T47D (cell line): Measurements from ENCODE around the gene PDE4B.
A peak's percentile ranks its signal among the peaks of the same experiment; 100 is the strongest.

Experiments used
- DNase-seq, 2 experiments: peaks; one replicate each; pipeline versions ENCODE4 v3.0.0 to v3.0.0-alpha.2; 2011 to 2012; ENCODE audit warnings: low read depth in 1 of 2, low spot score in 1 of 2
- JUND ChIP-seq: IDR thresholded peaks from 2 replicates; pipeline ENCODE4 v1.6.1; 2012; ENCODE audit warnings: low read depth
- in situ Hi-C: cut with HindIII; loops from 2 replicates; pipeline ENCODE4 v1.10.0; 2016; ENCODE audit warnings: low sequenced_read_pairs, low pct_unique_long_range_greater_than_20kb

The PDE4B gene

DNA sequence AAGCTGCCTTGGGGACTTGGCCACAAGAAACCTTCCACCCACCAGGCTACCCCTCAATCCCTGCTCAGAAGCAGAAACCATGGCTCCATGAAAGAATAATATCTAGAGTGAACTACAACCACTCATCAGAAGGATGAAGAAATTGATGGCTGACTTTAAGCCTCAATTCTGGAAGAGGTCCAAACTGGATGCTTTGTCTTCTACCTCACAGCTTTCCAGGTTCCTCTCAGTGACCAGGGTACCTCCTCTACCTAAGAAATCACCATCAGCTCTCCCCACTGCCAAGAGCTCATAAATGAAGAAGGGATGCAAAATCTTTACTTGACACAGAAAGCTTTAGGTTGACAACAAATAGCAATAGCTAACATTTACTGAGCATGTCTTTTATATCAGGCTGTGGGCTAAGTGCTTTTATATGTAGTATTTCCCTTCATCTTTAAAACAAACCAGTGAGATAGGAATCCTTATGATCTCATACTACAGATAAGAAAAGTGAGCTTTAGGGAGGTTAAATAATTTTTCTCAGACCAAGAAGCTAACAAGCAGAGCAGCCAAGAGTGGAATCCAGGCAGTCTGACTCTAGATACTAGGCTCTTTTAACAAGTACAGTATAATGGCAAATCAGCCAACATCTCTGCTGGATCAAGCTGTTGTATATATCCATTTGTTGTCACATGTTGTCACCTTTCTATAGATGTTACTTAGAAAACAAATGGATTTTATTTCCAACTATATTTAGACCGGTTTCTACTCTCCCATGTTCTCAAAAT lies 498.3 kb downstream of the PDE4B start:
- in situ Hi-C loops = no loop called here
- DNase-seq = no peak
- TF ChIP-seq JUND = peak; percentile 28; the same call in 1 of the 2 replicates

DNA sequence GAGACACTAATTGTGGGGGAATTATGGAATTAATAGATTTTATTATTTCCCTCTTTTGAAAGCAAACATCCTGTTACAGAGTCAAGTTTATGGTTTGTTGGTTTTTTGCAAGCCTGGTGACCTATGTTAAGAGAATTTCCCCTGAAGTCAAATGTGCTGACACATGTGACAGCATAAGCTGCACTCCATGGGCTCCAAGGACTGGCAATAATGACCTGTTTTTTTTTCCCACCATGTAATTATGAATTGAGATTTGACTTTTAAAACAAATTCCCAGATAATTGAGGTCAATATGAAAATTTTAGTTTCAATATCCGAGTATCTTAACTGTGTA lies 498.8 kb downstream of the PDE4B start:
- in situ Hi-C loops = no loop called here

DNA sequence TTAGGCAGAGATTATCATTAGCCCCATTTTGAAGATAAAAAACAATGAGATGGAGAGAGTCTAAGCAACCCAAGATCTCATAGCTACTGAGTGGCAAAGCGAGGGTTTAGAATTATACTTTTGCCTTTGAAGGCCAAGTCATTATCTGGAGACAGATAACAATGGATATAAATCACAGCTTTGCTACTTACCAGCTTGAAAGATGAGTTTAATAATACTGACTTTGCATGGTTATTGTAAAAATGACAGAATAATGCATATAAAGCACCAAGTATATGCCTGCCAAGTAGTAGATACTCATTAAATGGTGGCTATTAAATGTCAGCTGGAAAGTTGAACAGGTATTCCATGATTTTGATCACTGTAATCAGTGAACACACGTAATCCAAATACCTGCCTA lies 499.6 kb downstream of the PDE4B start:
- no peak for TF ChIP-seq JUND
- in situ Hi-C loops = no loop called here
- DNase-seq = no peak

More for the DNA sequence above, 498.8 kb downstream of the PDE4B start:
- peak in 1 of 2 experiments; percentile 25 for DNase-seq
- no peak for TF ChIP-seq JUND

DNA sequence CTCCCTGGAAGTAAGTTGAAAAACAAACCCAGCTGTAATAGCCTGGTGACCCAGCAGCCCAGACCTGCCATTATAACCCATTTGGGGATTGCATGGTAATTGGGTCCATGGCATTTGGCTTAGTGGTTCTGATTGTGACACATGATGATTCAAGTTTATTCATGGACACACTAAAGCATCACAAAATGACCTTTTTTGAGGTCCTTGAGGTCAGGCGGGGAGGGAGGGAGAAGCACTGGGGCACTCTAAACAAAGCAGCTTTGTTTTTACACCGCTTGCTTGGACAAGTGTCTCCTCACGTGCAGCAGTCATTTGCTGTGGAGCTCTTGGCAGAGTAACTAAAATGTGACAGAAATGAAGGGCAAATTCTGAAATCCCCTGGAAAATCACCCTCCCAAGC lies 500.2 kb downstream of the PDE4B start:
- DNase-seq = no peak
- in situ Hi-C loops = no loop called here
- no peak for TF ChIP-seq JUND

DNA sequence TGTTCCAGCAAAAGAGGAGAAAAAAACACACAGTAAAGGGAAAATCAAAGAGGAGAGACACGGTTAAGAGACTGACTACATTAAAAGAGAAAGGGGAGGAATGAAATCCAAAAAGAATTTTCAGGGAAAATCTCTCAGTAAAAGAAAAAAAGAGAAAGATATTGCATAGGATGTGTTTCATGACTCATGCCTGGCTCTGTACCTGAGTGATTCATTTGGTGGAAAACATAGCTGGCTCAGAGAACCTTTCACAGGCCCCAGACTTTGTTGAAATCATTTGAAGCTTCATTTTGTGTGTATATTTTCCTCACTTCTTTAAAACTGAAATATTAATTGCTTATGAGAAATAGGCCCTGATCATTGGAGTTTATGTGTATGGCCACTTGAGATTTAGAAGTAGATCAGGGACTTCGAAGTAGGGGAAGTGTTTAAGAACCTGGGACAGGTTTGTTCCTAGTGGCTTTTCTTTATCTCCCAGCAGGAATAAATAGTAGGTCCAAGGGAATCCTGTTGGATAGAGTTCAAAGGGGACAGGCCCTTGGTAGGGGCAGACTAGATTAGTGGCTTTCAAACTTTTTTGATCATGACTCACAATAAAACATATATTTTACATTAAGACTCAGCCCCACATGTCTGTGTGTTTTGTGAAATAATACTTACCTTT lies 502.1 kb downstream of the PDE4B start:
- in situ Hi-C loops = no loop called here
- TF ChIP-seq JUND = no peak
- no peak for DNase-seq

DNA sequence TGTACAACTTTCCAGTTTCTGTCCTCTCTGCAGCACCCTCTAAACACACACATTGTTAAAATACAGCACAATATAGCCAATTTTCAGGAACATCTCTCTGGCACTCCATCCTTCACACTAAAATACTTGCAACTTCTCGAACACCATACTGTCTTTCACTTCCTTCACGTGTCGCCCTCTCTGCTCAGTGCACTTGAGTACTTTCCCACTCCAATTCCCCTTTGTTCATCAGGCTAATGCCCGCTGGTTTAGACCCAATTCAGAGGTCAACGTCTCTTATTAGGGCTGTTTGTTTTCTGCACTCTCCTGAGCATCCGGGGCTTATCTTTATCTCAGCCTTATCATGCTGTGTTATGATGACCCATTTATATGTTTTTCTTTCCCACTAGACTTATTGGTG lies 503.1 kb downstream of the PDE4B start:
- DNase-seq = no peak
- no peak for TF ChIP-seq JUND
- in situ Hi-C loops = no loop called here

DNA sequence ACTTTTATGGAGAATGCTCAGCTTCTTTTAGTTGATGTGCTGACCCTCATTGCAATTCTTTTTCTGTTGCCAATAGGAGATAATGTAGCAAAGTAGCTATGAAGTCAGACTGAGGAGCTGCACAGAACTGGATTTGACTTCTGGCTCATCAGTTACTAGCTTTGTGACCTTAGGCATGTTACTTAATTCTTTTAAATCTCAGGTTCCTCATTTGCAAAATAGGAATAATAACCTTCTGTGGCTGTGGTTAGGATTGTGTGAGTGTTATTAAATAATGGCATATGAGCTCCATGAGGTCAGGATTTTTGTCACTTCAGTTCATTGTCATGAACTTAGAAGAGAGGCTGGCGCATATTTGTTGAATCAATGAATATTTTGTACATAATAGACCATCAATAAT lies 503.7 kb downstream of the PDE4B start:
- no peak for DNase-seq
- no peak for TF ChIP-seq JUND
- in situ Hi-C loops = no loop called here

DNA sequence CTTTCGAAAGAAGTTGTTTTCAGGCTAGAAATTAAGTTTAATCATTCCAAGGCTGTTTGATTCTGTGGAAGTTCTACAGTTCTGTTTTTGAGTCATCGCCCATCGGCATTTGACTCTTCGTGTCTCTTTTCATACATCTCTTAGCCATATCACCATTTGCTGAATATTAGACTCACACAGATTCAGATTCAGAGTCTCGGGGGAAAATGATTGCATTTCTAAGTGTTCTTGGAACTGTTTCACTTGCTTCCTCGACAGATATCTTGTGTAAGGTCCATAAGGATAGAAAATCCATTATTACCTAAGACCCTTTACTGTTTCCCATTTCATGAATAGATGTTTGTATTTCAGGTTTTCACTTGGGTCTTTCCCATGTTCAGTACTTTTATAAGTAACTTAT lies 504.3 kb downstream of the PDE4B start:
- no peak for TF ChIP-seq JUND
- no peak for DNase-seq
- in situ Hi-C loops = no loop called here

DNA sequence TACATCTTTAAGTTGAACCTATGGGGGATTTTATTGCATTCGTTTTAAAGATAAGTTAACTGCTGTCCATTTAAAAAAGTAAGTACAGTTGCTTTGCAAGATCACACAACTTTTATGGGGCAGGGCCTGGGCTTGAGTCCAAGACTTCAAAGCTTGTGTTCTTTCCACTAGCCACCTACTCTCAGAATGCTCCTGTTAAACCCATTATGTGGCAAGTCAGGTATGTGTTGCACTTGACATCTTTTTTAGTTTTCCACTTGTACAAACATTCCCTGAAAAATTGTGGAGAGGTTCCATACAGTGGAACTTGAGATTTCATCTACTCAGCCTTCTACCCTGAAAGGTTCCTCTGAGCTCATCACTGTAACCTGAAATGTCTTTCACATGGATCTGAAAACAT lies 505.8 kb downstream of the PDE4B start:
- no peak for DNase-seq
- in situ Hi-C loops = no loop called here

DNA sequence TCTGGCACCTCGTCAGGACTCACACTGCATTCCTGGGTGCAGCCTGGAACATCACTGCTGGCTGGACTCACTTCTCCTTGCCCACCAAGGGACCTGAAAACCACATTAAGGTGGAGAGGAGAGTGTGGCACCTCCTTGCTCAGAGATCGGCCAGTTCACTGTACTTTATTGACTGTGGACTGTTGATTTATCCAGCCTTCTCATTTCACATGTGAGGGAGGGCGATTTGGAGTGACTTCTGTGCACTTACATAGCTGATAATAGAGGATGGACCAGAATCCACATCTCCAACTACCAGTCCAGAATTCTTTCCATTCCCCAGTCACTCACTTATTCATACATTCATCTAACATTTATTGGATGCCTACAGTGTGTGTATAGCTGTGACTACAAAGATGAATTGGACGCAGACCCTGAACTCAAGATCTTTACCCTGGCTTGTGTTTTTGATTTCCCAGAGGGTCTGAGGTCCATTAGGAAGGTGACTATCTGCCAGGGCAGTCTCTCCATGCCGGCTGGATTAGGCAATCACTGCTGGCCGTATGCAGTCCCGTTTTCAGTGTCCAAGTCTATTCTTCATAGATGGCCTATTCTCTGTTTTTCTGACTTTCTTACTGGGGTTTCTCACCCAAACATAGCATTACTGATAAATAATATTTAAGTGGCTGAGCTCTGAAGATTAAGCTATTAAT lies 507.7 kb downstream of the PDE4B start:
- TF ChIP-seq JUND = no peak
- in situ Hi-C loops = no loop called here
- no peak for DNase-seq

More for the DNA sequence above, 505.8 kb downstream of the PDE4B start:
- no peak for TF ChIP-seq JUND

DNA sequence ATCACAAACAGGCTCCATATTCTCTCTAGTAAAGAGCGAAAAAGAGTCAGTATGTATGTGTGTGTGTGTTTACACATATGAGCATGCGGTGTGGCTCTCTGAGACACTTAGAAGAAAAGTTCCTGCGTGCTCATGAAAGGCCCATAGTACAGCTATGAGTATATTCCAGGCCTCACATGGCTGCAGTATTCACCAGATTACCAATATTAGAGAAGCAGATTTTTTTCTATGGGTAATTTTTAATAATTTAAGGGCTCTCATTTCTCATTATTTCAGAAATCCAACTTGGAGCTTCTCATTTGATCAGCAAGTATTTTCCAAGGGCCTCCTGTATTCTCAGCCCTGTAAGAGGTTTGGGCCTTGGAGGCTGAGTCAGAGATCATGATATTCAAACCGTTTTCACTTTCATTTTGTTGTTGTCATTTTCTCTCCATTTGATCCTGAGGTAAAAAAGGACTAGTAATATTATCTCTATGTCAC lies 508.3 kb downstream of the PDE4B start:
- in situ Hi-C loops = no loop called here
- TF ChIP-seq JUND = no peak
- DNase-seq = no peak

DNA sequence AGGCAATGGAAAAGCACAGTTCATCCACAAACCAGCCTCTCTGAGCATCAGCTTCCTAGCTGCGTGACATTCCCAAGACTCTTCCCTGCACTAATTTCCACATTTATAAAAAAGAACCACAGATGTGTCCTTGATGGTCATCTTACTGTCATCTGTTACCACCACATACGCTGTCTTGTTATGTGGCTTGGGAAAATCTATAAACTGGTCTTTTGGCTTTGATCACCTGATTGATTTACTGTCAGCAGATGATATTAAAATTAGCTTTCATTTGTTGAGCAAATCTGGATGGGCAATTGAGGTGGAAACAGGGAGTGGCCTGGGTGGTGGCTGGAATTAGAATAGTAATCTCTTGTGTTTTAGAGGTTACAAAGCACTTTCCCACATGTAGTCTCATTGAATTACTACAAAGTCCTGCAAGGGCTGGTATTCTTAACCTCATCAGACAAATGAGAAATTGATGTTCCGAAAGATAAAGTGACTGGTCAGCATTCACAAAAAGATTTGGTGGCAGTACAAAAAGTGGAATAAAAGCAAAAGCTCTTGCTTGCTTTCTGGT lies 509.6 kb downstream of the PDE4B start:
- DNase-seq = no peak
- TF ChIP-seq JUND = no peak
- in situ Hi-C loops = no loop called here

DNA sequence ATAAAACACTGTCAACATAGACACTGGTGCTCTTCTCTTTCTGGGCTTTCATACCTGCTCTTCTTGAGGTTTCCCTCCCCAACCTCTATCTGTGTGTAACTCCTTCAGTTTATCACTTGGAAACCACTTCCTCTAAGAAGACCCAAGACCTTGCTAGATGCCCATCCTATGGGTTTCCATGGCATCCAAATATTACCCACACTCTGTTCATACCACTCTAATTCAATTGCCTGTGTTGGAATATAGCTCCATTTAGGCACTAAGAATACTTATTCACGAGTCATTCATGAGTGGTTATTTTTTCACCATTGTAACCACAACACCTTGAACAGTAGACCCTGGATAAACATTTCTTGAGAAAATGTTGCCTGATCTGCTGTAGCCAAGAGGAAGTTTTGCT lies 510.1 kb downstream of the PDE4B start:
- DNase-seq = no peak

More for the DNA sequence above, 510.1 kb downstream of the PDE4B start:
- in situ Hi-C loops = no loop called here
- TF ChIP-seq JUND = no peak
